ENCODE measurements around the gene PRR14. TPM values are rescaled to one million over a fixed set of nuclear protein-coding genes. Genes with fewer than 3 reads are reported as not detected.
"Not testable (repeated sequence)": the region's sequence is repeated elsewhere in the genome, so short reads cannot be mapped to it uniquely, and the experiment has no call there.

PRR14 gene
- total RNA-seq, 1 experiment from 2014 or later, result 4.8 TPM

GRCh38 chr16:30677931-30678585, 27.3 kb downstream of the PRR14 start:
- Histone ChIP-seq H3K36me3 (replicated peaks; ENCODE audit: control insufficient read depth, insufficient read depth, low read length) (no peaks in the 10 kb centered on the region), H3K27me3 (ENCODE audit: control insufficient read depth, insufficient read depth, low read length) (peaks cover 84% of the 10 kb centered on the region), H3K4me3 (ENCODE audit: insufficient read depth, low read depth, low read length) (no peak overlapping the region)
- DNase-seq, result peak; percentile 91

DNA sequence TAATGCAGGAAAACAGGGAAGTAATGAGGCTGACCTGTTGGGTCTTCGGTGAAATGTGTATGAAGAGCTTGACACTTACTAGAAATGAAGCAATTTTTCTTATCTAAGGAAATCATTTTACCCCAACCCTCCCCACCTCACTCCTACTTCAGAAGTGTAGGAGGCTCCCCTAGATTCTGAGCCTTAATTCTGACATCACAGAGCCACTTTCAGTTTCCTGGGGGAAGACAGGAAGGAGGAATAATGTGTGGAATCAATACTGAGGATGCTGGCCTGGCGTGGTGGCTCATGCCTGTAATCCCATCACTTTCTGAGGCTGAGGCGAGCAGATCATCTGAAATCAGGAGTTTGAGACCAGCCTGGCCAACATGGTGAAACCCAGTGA, 27.8 kb downstream of the PRR14 start:
- H3K4me3 ChIP-seq (ENCODE audit: insufficient read depth, low read depth, low read length), result no peak overlapping the region
- no peaks in the 10 kb centered on the region for H3K36me3 ChIP-seq (replicated peaks; ENCODE audit: control insufficient read depth, insufficient read depth, low read length)
- peaks cover 82% of the 10 kb centered on the region for H3K27me3 ChIP-seq (ENCODE audit: control insufficient read depth, insufficient read depth, low read length)
- DNase-seq, result no peak

DNA sequence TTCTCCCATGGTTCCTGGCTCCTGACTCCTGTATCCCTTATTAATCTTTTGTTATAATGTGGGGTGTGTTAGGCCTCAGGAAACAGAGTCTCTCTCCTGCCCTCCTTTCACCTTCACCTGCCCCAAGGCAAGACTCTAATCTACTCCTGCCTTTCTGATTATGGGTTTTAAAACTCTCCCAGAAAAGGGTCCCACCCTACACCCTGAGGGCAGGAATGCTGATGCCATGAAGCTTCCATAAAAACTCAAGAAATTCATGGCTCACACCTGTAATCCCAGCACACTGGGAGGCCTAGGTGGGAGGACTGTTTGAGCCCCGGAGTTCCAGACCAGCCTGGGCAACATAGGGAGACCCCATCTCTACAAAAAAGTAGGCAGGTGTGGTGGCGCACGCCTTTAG, 29.6 kb downstream of the PRR14 start:
- Histone ChIP-seq H3K4me3 (ENCODE audit: insufficient read depth, low read depth, low read length) (no peak overlapping the region), H3K36me3 (replicated peaks; ENCODE audit: control insufficient read depth, insufficient read depth, low read length) (no peaks in the 10 kb centered on the region), H3K27me3 (ENCODE audit: control insufficient read depth, insufficient read depth, low read length) (peaks cover 83% of the 10 kb centered on the region)
- DNase-seq, result no peak

DNA sequence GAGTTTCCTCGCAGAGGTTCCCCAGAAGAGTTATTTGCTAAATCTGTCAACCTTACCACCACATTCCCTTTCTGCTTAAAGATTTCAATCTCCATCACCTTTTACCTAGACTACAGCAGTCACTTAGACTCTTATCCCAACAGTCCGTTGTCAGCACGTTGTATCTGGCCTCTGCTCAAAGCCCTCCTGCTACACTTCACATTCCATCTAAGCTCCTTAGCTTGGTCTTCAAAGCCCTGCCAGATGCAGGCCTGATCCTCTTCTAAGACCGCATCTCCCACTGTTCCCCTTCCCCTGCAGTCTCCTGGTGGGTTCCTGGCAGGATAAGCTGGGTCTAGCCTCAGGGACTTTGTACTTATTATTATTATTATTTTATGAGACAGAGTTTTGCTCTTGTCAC, 37.9 kb downstream of the PRR14 start:
- no peaks in the 10 kb centered on the region for H3K36me3 ChIP-seq (replicated peaks; ENCODE audit: control insufficient read depth, insufficient read depth, low read length)
- DNase-seq, result no peak
- H3K27me3 ChIP-seq (ENCODE audit: control insufficient read depth, insufficient read depth, low read length), result peaks cover 97% of the 10 kb centered on the region

DNA sequence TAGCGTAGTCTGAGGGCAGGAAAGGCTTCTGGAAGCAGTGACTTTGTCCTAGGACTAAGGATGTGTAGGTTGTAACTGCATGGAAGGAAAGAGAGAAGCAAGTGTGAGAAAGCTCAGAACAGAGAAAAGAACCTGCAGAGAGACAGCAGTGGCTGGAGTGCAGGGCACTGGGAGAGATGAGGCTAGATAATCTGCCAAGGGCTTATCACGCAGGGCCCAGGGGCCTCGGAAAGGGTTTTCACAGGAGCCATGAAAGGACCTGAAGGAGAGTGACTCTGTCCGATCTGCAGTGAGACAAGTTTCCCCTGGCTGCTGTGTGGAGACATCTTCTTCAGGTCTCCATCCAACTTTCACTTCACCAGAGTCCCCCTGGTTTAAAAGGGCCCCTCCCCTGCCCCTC, 41.1 kb downstream of the PRR14 start:
- H3K36me3 ChIP-seq (replicated peaks; ENCODE audit: control insufficient read depth, insufficient read depth, low read length), result no peaks in the 10 kb centered on the region
- peak; percentile 18 for DNase-seq
- peaks cover 91% of the 10 kb centered on the region for H3K27me3 ChIP-seq (ENCODE audit: control insufficient read depth, insufficient read depth, low read length)
- H3K4me3 ChIP-seq (ENCODE audit: insufficient read depth, low read depth, low read length), result no peak overlapping the region

More for the DNA sequence above, 37.9 kb downstream of the PRR14 start:
- no peak overlapping the region for H3K4me3 ChIP-seq (ENCODE audit: insufficient read depth, low read depth, low read length)

- no peak overlapping the region for H3K4me3 ChIP-seq (ENCODE audit: insufficient read depth, low read depth, low read length)
- no peaks in the 10 kb centered on the region for H3K36me3 ChIP-seq (replicated peaks; ENCODE audit: control insufficient read depth, insufficient read depth, low read length)
- peaks cover 90% of the 10 kb centered on the region for H3K27me3 ChIP-seq (ENCODE audit: control insufficient read depth, insufficient read depth, low read length)
- DNase-seq, result peak; percentile 74
Measured at GRCh38 chr16:30692396-30693064, 41.8 kb downstream of the PRR14 start.

- Histone ChIP-seq H3K4me3 (ENCODE audit: insufficient read depth, low read depth, low read length) (no peak overlapping the region), H3K27me3 (ENCODE audit: control insufficient read depth, insufficient read depth, low read length) (peaks cover 68% of the 10 kb centered on the region), H3K36me3 (replicated peaks; ENCODE audit: control insufficient read depth, insufficient read depth, low read length) (peaks cover 2% of the 10 kb centered on the region; the same call in 1 of the 2 replicates)
- no peak for DNase-seq
Measured at GRCh38 chr16:30694926-30695693, 44.4 kb downstream of the PRR14 start.

GRCh38 chr16:30696646-30697045, 45.9 kb downstream of the PRR14 start:
- not testable (repeated sequence) for H3K36me3 ChIP-seq (replicated peaks; ENCODE audit: control insufficient read depth, insufficient read depth, low read length)

GRCh38 chr16:30697264-30698138, 46.7 kb downstream of the PRR14 start:
- Histone ChIP-seq H3K36me3 (replicated peaks; ENCODE audit: control insufficient read depth, insufficient read depth, low read length) (peaks cover 10% of the 10 kb centered on the region), H3K4me3 (ENCODE audit: insufficient read depth, low read depth, low read length) (peak overlapping the region; percentile 98), H3K27me3 (ENCODE audit: control insufficient read depth, insufficient read depth, low read length) (peaks cover 44% of the 10 kb centered on the region)
- peak; percentile 96 for DNase-seq

More at GRCh38 chr16:30696646-30697045, 45.9 kb downstream of the PRR14 start:
- peaks cover 52% of the 10 kb centered on the region for H3K27me3 ChIP-seq (ENCODE audit: control insufficient read depth, insufficient read depth, low read length)
- not testable (repeated sequence) for H3K4me3 ChIP-seq (ENCODE audit: insufficient read depth, low read depth, low read length); DNase-seq

GRCh38 chr16:30698139-30698815, 47.5 kb downstream of the PRR14 start:
- DNase-seq, result peak; percentile 100
- Histone ChIP-seq H3K36me3 (replicated peaks; ENCODE audit: control insufficient read depth, insufficient read depth, low read length) (peaks cover 11% of the 10 kb centered on the region), H3K4me3 (ENCODE audit: insufficient read depth, low read depth, low read length) (peak overlapping the region; percentile 98), H3K27me3 (ENCODE audit: control insufficient read depth, insufficient read depth, low read length) (peaks cover 36% of the 10 kb centered on the region)

- peaks cover 12% of the 10 kb centered on the region for H3K36me3 ChIP-seq (replicated peaks; ENCODE audit: control insufficient read depth, insufficient read depth, low read length)
- H3K27me3 ChIP-seq (ENCODE audit: control insufficient read depth, insufficient read depth, low read length), result peaks cover 29% of the 10 kb centered on the region
- peak; percentile 98 for DNase-seq
- H3K4me3 ChIP-seq (ENCODE audit: insufficient read depth, low read depth, low read length), result peak within 1 kb of the TSS; percentile 98
Measured at GRCh38 chr16:30698816-30699614, 48.3 kb downstream of the PRR14 start, which contains the start of gene SRCAP. Gene SRCAP (plus strand): TSS chr16:30699171. CDS start chr16:30700825, 1,654 bp downstream.

- Histone ChIP-seq H3K36me3 (replicated peaks; ENCODE audit: control insufficient read depth, insufficient read depth, low read length) (peaks cover 17% of the 10 kb centered on the region), H3K4me3 (ENCODE audit: insufficient read depth, low read depth, low read length) (peak overlapping the region; percentile 98), H3K27me3 (ENCODE audit: control insufficient read depth, insufficient read depth, low read length) (peaks cover 25% of the 10 kb centered on the region)
- DNase-seq, result peak; percentile 35
Measured at GRCh38 chr16:30699615-30700099, 48.9 kb downstream of the PRR14 start.

DNA sequence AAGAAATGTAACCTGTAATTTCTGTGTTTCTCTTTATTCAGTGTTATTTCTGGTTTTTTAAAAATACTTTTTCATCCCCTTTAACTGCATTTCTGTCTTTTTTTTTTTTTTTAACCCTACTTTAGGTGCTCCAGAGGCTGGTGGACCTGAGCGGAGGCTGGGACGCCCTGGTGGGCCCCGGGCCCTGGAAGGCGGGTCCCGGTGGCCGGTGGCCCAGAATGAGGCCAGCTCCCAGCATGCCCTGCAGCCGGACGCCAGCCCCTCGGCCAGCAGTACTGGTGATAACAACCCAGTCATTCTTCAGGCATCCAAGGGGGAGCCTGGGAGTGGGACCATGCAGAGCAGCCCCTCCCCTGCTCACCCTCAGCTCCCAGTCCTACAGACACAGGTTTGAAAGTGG, 49.7 kb downstream of the PRR14 start:
- DNase-seq, result peak; percentile 38
- peaks cover 19% of the 10 kb centered on the region for H3K36me3 ChIP-seq (replicated peaks; ENCODE audit: control insufficient read depth, insufficient read depth, low read length)

More for the DNA sequence above, 49.7 kb downstream of the PRR14 start:
- Histone ChIP-seq H3K27me3 (ENCODE audit: control insufficient read depth, insufficient read depth, low read length) (peaks cover 17% of the 10 kb centered on the region), H3K4me3 (ENCODE audit: insufficient read depth, low read depth, low read length) (no peak overlapping the region)
